Bronchial smooth muscle cell (primary cell): ENCODE results near the gene SMIM3. TPM values are rescaled to one million over a fixed set of nuclear protein-coding genes. Genes with fewer than 3 reads are reported as not detected.

Experiments used
- total RNA-seq: library from RNA; depleted of rRNA; stranded (reverse); fragments of >200 nt; gene quantifications from 2 replicates; pipeline ENCODE4 v1.2.1, GENCODE V29; 2014

Gene SMIM3
- 23.5 and 38.1 TPM in 2 replicates for total RNA-seq

GRCh38 chr5:150778517-150779396, at the start of gene SMIM3:
Gene SMIM3 (plus strand): TSS chr5:150778757. CDS start chr5:150795441, 16,684 bp downstream.

GRCh38 chr5:150758531-150759333, 19.8 kb upstream of the SMIM3 start, which contains the start of gene DCTN4:
Gene DCTN4 (minus strand): TSS chr5:150759017. CDS start chr5:150758993, 24 bp downstream.

GRCh38 chr5:150846308-150846653, 67.7 kb downstream of the SMIM3 start, which contains the start of gene IRGM:
Gene IRGM (plus strand): TSS chr5:150846521. CDS start chr5:150848124, 1,603 bp downstream.

Other genes starting within 250 kb of the SMIM3 start
- 2.0 and 2.7 TPM in 2 replicates for gene SYNPO, start 138.1 kb upstream of the SMIM3 start, total RNA-seq
- 0.26 and 0.47 TPM in 2 replicates for gene MYOZ3, start 117.5 kb upstream of the SMIM3 start, total RNA-seq
- gene RBM22, start 77.7 kb upstream of the SMIM3 start, total RNA-seq, result 12.0 and 12.5 TPM in 2 replicates
- gene DCTN4, start 19.7 kb upstream of the SMIM3 start, total RNA-seq, result 37.5 and 40.2 TPM in 2 replicates
- gene IRGM, start 67.8 kb downstream of the SMIM3 start, total RNA-seq, result under 0.01 and 0.09 TPM in 2 replicates
- 7.6 and 9.0 TPM in 2 replicates for gene ZNF300, start 126.2 kb downstream of the SMIM3 start, total RNA-seq
- gene GPX3, start 241.8 kb downstream of the SMIM3 start, total RNA-seq, result 11.3 and 14.9 TPM in 2 replicates